K562 (cell line): ENCODE data around the gene CXCR6.

Experiments
- HNRNPH1 ChIP-seq: fragments of 200-400 bp; formaldehyde crosslinking; optimal IDR thresholded peaks from 2 replicates; pipeline ENCODE3; 2017; ENCODE audit warnings: low read depth, mild to moderate bottlenecking, low read length, moderate library complexity
- JUNB ChIP-seq: fragments of 450-650 bp; formaldehyde crosslinking; conservative IDR thresholded peaks from 2 replicates; pipeline ENCODE4 v1.4.0; 2020; ENCODE audit warnings: mild to moderate bottlenecking
- MYC ChIP-seq, 2 experiments: fragments of 250-450 bp in 1 of 2; sonication (Bioruptor Pico) in 1 of 2; IDR thresholded peaks; 2 replicates each; pipeline versions ENCODE4 v1.5.1 to v1.6.1; 2012 to 2021; ENCODE audit warnings: low read depth in 2 of 2, borderline replicate concordance in 1 of 2, improper control_type of control experiment in 1 of 2, low read length in 1 of 2, mild to moderate bottlenecking in 1 of 2, moderate library complexity in 1 of 2
- POLR2A ChIP-seq: fragments of 450-650 bp; conservative IDR thresholded peaks from 2 replicates; pipeline ENCODE4 v1.6.1; 2016
- RCOR1 ChIP-seq, 2 experiments: IDR thresholded peaks; 2 replicates each; pipeline ENCODE4 v1.6.1; 2012; ENCODE audit warnings: low read depth in 2 of 2, low read length in 2 of 2, borderline replicate concordance in 1 of 2, improper control_type of control experiment in 1 of 2
- SAFB ChIP-seq: fragments of 200-400 bp; formaldehyde crosslinking; IDR thresholded peaks from 2 replicates; pipeline ENCODE4 v1.6.1; 2017; ENCODE audit warnings: low read depth, low read length, borderline replicate concordance
- ZNF143 ChIP-seq: sonication (generic); formaldehyde crosslinking; IDR thresholded peaks from 2 replicates; pipeline ENCODE4 v1.9.0; 2022; ENCODE audit warnings: mild to moderate bottlenecking, missing genetic modification reagents
- ZNF146 ChIP-seq: IDR thresholded peaks from one replicate; pipeline ENCODE4 v1.6.1; 2018; ENCODE audit warnings: missing compliant biosample characterization; ENCODE audit not compliant: unreplicated experiment
- ZNF239 ChIP-seq: fragments of 250-450 bp; sonication (Bioruptor Pico); IDR thresholded peaks from 2 replicates; pipeline ENCODE4 v1.4.0; 2020; ENCODE audit warnings: mild to moderate bottlenecking
- ZNF644 ChIP-seq: fragments of 200-800 bp; sonication (Bioruptor generic); IDR thresholded peaks from 2 replicates; pipeline ENCODE4 v1.6.1; 2016; ENCODE audit warnings: low read depth, missing genetic modification characterization, missing compliant biosample characterization
- ZSCAN29 ChIP-seq: fragments of 450-650 bp; IDR thresholded peaks from 2 replicates; pipeline ENCODE4 v1.6.1; 2017

- no peak for TF ChIP-seq RCOR1 (IDR thresholded peaks at IDR 0.05; ENCODE audit: borderline replicate concordance in 1 of 2, low read depth in 2 of 2, low read length in 2 of 2)
- TF ChIP-seq ZNF143 (CRISPR knock-in tag), result no peak
- TF ChIP-seq ZNF146 (CRISPR knock-in tag), result no peak
- TF ChIP-seq ZSCAN29, result no peak
- TF ChIP-seq SAFB, result no peak
- no peak for TF ChIP-seq ZNF644 (tag)
- no peak for TF ChIP-seq HNRNPH1
- no peak for TF ChIP-seq MYC (IDR thresholded peaks at IDR 0.05; ENCODE audit: low read depth, low read length)
- TF ChIP-seq MYC (CRISPR knock-in tag; IDR thresholded peaks at IDR 0.05; ENCODE audit: borderline replicate concordance, low read depth), result no peak
- no peak for TF ChIP-seq JUNB (CRISPR knock-in tag)
- no peak for TF ChIP-seq ZNF239 (CRISPR knock-in tag)
- TF ChIP-seq POLR2A, result no peak
Observed at GRCh38 chr3:45940781-45941365, 2.4 kb upstream of the CXCR6 start.
